Endothelial cell of umbilical vein (primary cell): Measurements from ENCODE around the gene NFATC2. TPM values are rescaled to one million over a fixed set of nuclear protein-coding genes. Genes with fewer than 3 reads are reported as not detected.

Source experiments
- BruUV-seq: library from RNA; stranded (reverse); fragments of 400-500 nt; replicated peaks from 2 replicates; lab custom pipeline; 2021; lab: Mats Ljungman, UMichigan
- CTCF ChIA-PET: fragments of 300-600, 350-600 bp; sonication (Branson Sonifier 250); formaldehyde crosslinking; loops from one replicate; lab custom pipeline; 2021; ENCODE audit warnings: antibody characterized with exemption, inconsistent platforms; lab: Charles Lee
- POLR2A ChIA-PET: fragments of 300-600, 350-600 bp; sonication (Branson Sonifier 250); formaldehyde crosslinking; loops from one replicate; lab custom pipeline; 2021; ENCODE audit warnings: antibody characterized with exemption, inconsistent platforms; lab: Charles Lee
- DNase-seq: peaks from one replicate; pipeline ENCODE4 v3.0.0-alpha.2; 2011; ENCODE audit warnings: low read depth, low spot score
- FAIRE-seq: peaks from 2 replicates; lab custom pipeline; 2011; peaks lifted over from hg19 to GRCh38; lab: Jason Lieb, UNC
- H2AFZ ChIP-seq: 2 replicates; pipeline ENCODE4 v1.6.0; 2012; ENCODE audit warnings: low read depth, low read length, control low read depth, inconsistent platforms
- H3K27ac ChIP-seq: 2 replicates; pipeline ENCODE4 v1.5.1; 2011; ENCODE audit warnings: low read depth, mild to moderate bottlenecking, control low read depth, low read length, moderate library complexity; ENCODE audit not compliant: insufficient read depth
- H3K27me3 ChIP-seq, 2 experiments: 2 replicates each; pipeline versions ENCODE4 v1.6.0 to v1.6.1; 2011; ENCODE audit warnings: low read length in 2 of 2, mixed read lengths in 1 of 2; ENCODE audit not compliant: control insufficient read depth in 2 of 2, insufficient read depth in 2 of 2
- H3K36me3 ChIP-seq, 2 experiments: 2 replicates in 1 of 2; 3 replicates in 1 of 2; pipeline ENCODE4 v1.5.1; 2011; ENCODE audit warnings: low read length in 2 of 2, mild to moderate bottlenecking in 1 of 2, moderate library complexity in 1 of 2; ENCODE audit not compliant: control insufficient read depth in 2 of 2, insufficient read depth in 2 of 2; ENCODE audit errors: extremely low read depth in 1 of 2
- H3K4me1 ChIP-seq: 3 replicates; pipeline ENCODE4 v1.5.1; 2011; ENCODE audit warnings: mild to moderate bottlenecking, low read length; ENCODE audit not compliant: control insufficient read depth, insufficient read depth; ENCODE audit errors: extremely low read depth
- H3K4me2 ChIP-seq: 2 replicates; pipeline ENCODE4 v1.6.1; 2011; ENCODE audit warnings: low read length, control low read depth, mixed read lengths; ENCODE audit not compliant: insufficient read depth
- H3K4me3 ChIP-seq, 3 experiments: fragments of 200-600 bp in 1 of 3; sonication (generic), shearing (Covaris generic) in 1 of 3; replicated peaks in 1 of 3; 2 replicates each; pipeline ENCODE4 v1.5.1; 2011 to 2016; ENCODE audit warnings: control low read depth in 3 of 3, low read length in 3 of 3, mild to moderate bottlenecking in 2 of 3, inconsistent platforms in 1 of 3, low read depth in 1 of 3, moderate library complexity in 1 of 3; ENCODE audit not compliant: insufficient read depth in 1 of 3
- H3K79me2 ChIP-seq: 2 replicates; pipeline ENCODE4 v1.6.0; 2012; ENCODE audit warnings: low read length, inconsistent platforms; ENCODE audit not compliant: control insufficient read depth, insufficient read depth
- H3K9ac ChIP-seq: replicated peaks from 2 replicates; pipeline ENCODE3; 2011; ENCODE audit warnings: low read length, control low read depth; ENCODE audit not compliant: insufficient read depth; ENCODE audit errors: extremely low read depth
- H3K9me1 ChIP-seq: replicated peaks from 3 replicates; pipeline ENCODE4 v1.6.0; 2011; ENCODE audit warnings: mild to moderate bottlenecking, low read length; ENCODE audit not compliant: control insufficient read depth, insufficient read depth; ENCODE audit errors: extremely low read depth
- H3K9me3 ChIP-seq: replicated peaks from 2 replicates; pipeline ENCODE4 v1.5.1; 2012; ENCODE audit warnings: low read length, inconsistent platforms; ENCODE audit not compliant: control insufficient read depth, insufficient read depth
- H4K20me1 ChIP-seq: replicated peaks from 2 replicates; pipeline ENCODE3; 2011; ENCODE audit warnings: mild to moderate bottlenecking, low read length; ENCODE audit not compliant: control insufficient read depth, insufficient read depth; ENCODE audit errors: extremely low read depth
- EZH2 ChIP-seq: IDR thresholded peaks from 2 replicates; pipeline ENCODE4 v1.6.1; 2012; ENCODE audit warnings: borderline replicate concordance, low read depth, mild to moderate bottlenecking, moderate library complexity, low read length, inconsistent platforms; ENCODE audit not compliant: severe bottlenecking
- FOS ChIP-seq: IDR thresholded peaks from 2 replicates; pipeline ENCODE4 v1.6.1; 2011; ENCODE audit warnings: mild to moderate bottlenecking, low read length, moderate library complexity, borderline replicate concordance; ENCODE audit not compliant: insufficient read depth
- GATA2 ChIP-seq: IDR thresholded peaks from 2 replicates; pipeline ENCODE4 v1.7.0; 2011; ENCODE audit warnings: low read depth, mild to moderate bottlenecking, moderate library complexity, mixed read lengths, low read length; ENCODE audit not compliant: insufficient read length, insufficient read depth
- JUN ChIP-seq: IDR thresholded peaks from 2 replicates; pipeline ENCODE4 v1.6.1; 2011; ENCODE audit warnings: borderline replicate concordance, low read depth; ENCODE audit not compliant: insufficient read length, insufficient read depth
- MYC ChIP-seq: IDR thresholded peaks from one replicate; pipeline ENCODE4 v1.6.1; 2011; ENCODE audit warnings: mild to moderate bottlenecking, low read depth, low read length
- POLR2A ChIP-seq: IDR thresholded peaks from 2 replicates; pipeline ENCODE4 v1.6.1; 2012; ENCODE audit warnings: low read depth, mild to moderate bottlenecking, control low read depth, low read length
- POLR2AphosphoS5 ChIP-seq: IDR thresholded peaks from 2 replicates; pipeline ENCODE4 v1.6.1; 2012; ENCODE audit warnings: low read depth, mild to moderate bottlenecking, control low read depth, low read length, moderate library complexity; ENCODE audit not compliant: insufficient read depth
- dilution Hi-C: fragments of 300-500 bp; cut with MboI; formaldehyde crosslinking; loops from one replicate; pipeline ENCODE4 v1.15.0; 2019; ENCODE audit warnings: low sequenced_read_pairs; ENCODE audit not compliant: extremely low pct_ligation_motif_present
- intact Hi-C: fragments of 100-400 bp; cut with micrococcal nuclease; formaldehyde crosslinking; loops from one replicate; pipeline ENCODE4 v1.10.0; 2022
- polyA plus RNA-seq, 4 experiments: library from polyadenylated mRNA; depleted of rRNA in 3 of 4; stranded (reverse) in 3 of 4; unstranded in 1 of 4; fragments of >200 nt; gene quantifications; 2 replicates each; pipeline versions ENCODE4 v1.2.1 to v1.2.3, GENCODE V29; 2011 to 2012; ENCODE audit warnings: missing spikeins in 1 of 4
- total RNA-seq: library from RNA; stranded (reverse); gene quantifications from 2 replicates; pipeline ENCODE4 v1.2.3, GENCODE V29; 2021
- TF ChIP-seq, protein P1 (sequence below), 2 donors: IDR thresholded peaks; 1 replicate in 1 of 2; 2 replicates in 1 of 2; pipeline ENCODE4 v1.5.1; 2011; ENCODE audit warnings: low read length in 2 of 2, mild to moderate bottlenecking in 2 of 2, moderate library complexity in 2 of 2, control low read depth in 1 of 2, inconsistent platforms in 1 of 2, low read depth in 1 of 2; ENCODE audit not compliant: insufficient read depth in 1 of 2; ENCODE audit errors: extremely low read depth in 1 of 2
- TF ChIP-seq, protein P2 (sequence below): IDR thresholded peaks from 2 replicates; pipeline ENCODE4 v1.6.1; 2011; ENCODE audit not compliant: insufficient read depth, insufficient read length

Gene NFATC2
- total and polyA plus RNA-seq, 2 donors (not counting 3 experiments of a cell fraction or from before 2014, with no cell fraction given): 3.1 to 13.0 TPM

DNA sequence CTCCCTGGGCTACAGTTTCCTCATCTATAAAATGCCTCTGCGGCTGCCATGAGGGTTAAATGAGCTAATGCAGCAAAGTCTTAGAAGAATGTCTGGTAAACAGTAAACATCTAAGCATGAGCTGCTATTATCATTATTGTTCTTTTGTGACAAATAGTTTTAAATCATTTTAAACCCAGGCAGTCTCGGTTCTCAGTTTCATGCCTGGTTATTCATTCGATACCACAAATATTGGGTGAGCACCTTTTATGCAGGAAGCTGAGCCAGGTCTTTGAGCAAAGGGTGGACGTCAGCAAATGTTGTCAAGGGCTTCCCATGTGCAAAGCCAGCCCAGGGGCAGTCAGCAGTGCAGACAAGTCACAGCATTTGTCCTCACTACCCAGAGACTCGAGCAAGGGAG is 128.7 kb downstream of the NFATC2 start:
- Histone ChIP-seq H3K79me2 (no peaks in the 10 kb centered on the region), H4K20me1 (no peaks in the 10 kb centered on the region), H2AFZ (no peak overlapping the region), H3K4me3 (no peak overlapping the region), H3K4me1 (peaks cover 32% of the 10 kb centered on the region), H3K9ac (no peak overlapping the region), H3K4me2 (no peak overlapping the region), H3K9me1 (no peaks in the 10 kb centered on the region), H3K27me3 (no peaks in the 10 kb centered on the region), H3K27ac (no peak overlapping the region), H3K36me3 (no peaks in the 10 kb centered on the region), H3K9me3 (no peaks in the 10 kb centered on the region)
- FAIRE-seq (no peak), DNase-seq (no peak)
- dilution Hi-C loops (loop anchor here (25.0 kb wide), 1 partner anchor 173 kb away; no protein-coding TSS in a partner anchor), intact Hi-C loops (no loop called here)
- TF ChIP-seq, protein P1, sequence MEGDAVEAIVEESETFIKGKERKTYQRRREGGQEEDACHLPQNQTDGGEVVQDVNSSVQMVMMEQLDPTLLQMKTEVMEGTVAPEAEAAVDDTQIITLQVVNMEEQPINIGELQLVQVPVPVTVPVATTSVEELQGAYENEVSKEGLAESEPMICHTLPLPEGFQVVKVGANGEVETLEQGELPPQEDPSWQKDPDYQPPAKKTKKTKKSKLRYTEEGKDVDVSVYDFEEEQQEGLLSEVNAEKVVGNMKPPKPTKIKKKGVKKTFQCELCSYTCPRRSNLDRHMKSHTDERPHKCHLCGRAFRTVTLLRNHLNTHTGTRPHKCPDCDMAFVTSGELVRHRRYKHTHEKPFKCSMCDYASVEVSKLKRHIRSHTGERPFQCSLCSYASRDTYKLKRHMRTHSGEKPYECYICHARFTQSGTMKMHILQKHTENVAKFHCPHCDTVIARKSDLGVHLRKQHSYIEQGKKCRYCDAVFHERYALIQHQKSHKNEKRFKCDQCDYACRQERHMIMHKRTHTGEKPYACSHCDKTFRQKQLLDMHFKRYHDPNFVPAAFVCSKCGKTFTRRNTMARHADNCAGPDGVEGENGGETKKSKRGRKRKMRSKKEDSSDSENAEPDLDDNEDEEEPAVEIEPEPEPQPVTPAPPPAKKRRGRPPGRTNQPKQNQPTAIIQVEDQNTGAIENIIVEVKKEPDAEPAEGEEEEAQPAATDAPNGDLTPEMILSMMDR (IDR thresholded peaks at IDR 0.05; ENCODE audit: extremely low read depth in 1 of 2, insufficient read depth in 1 of 2, low read depth in 1 of 2, low read length in 2 of 2): no peak
- TF ChIP-seq EZH2 (no peak), GATA2 (no peak), FOS (no peak), POLR2A (no peak), POLR2AphosphoS5 (no peak), JUN (no peak), MYC (no peak)
- TF ChIP-seq, protein P2, sequence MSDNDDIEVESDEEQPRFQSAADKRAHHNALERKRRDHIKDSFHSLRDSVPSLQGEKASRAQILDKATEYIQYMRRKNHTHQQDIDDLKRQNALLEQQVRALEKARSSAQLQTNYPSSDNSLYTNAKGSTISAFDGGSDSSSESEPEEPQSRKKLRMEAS: no peak
- BruUV-seq: no TSS peak
- CTCF ChIA-PET: no interaction called here
- POLR2A ChIA-PET: no interaction called here
